GM19035 (cell line): ENCODE results near the gene ANKRD26.

ENCODE experiments used
- ATAC-seq: cut with Tn5 transposase; IDR thresholded peaks from one replicate; pipeline ENCODE4 v1.9.1; 2021; ENCODE audit not compliant: unreplicated experiment

The ANKRD26 gene

GRCh38 chr10:27022048-27022447 lies 78.2 kb downstream of the ANKRD26 start:
- ATAC-seq: no peak

GRCh38 chr10:27020243-27020642 lies 80.1 kb downstream of the ANKRD26 start:
- no peak for ATAC-seq

GRCh38 chr10:27019827-27020226 lies 80.5 kb downstream of the ANKRD26 start:
- ATAC-seq: no peak

- no peak for ATAC-seq
Measured at GRCh38 chr10:26997610-26998009, 102.7 kb downstream of the ANKRD26 start.

GRCh38 chr10:26994743-26995142 lies 105.6 kb downstream of the ANKRD26 start:
- no peak for ATAC-seq

- no peak for ATAC-seq
Measured at GRCh38 chr10:26987851-26988250, 112.4 kb downstream of the ANKRD26 start.

- ATAC-seq: no peak
Measured at GRCh38 chr10:26983156-26983555, 117.1 kb downstream of the ANKRD26 start.

GRCh38 chr10:26982058-26982457 lies 118.2 kb downstream of the ANKRD26 start:
- no peak for ATAC-seq

GRCh38 chr10:26981232-26981824 lies 119.0 kb downstream of the ANKRD26 start:
- no peak for ATAC-seq

- no peak for ATAC-seq
Measured at GRCh38 chr10:26978519-26978918, 121.8 kb downstream of the ANKRD26 start.

GRCh38 chr10:26977635-26978034 lies 122.7 kb downstream of the ANKRD26 start:
- ATAC-seq: no peak

GRCh38 chr10:26970667-26971066 lies 129.6 kb downstream of the ANKRD26 start:
- no peak for ATAC-seq

- peak; percentile 78 for ATAC-seq
Measured at GRCh38 chr10:26969145-26969926, 131.0 kb downstream of the ANKRD26 start.

- ATAC-seq: no peak
Measured at GRCh38 chr10:26962835-26963234, 137.5 kb downstream of the ANKRD26 start.

GRCh38 chr10:26960308-26960707 lies 140.0 kb downstream of the ANKRD26 start:
- ATAC-seq: no peak

GRCh38 chr10:26959841-26960240 lies 140.5 kb downstream of the ANKRD26 start:
- ATAC-seq: no peak
